ENCODE results near the gene ATP2B2.

Gene ATP2B2

GRCh38 chr3:10289787-10290355 lies 215.5 kb downstream of the ATP2B2 start:
- DNase-seq = no peak

- no peak for DNase-seq
Measured at GRCh38 chr3:10289077-10289476, 216.3 kb downstream of the ATP2B2 start.

GRCh38 chr3:10288575-10288960 lies 216.8 kb downstream of the ATP2B2 start:
- DNase-seq = no peak

GRCh38 chr3:10287936-10288574 lies 217.3 kb downstream of the ATP2B2 start:
- DNase-seq = no peak

- DNase-seq = peak; percentile 44
Measured at GRCh38 chr3:10286596-10287295, 218.6 kb downstream of the ATP2B2 start.

GRCh38 chr3:10286133-10286524 lies 219.3 kb downstream of the ATP2B2 start:
- no peak for DNase-seq

- DNase-seq = no peak
Measured at GRCh38 chr3:10285272-10286132, 219.9 kb downstream of the ATP2B2 start.

GRCh38 chr3:10284496-10284895 lies 220.9 kb downstream of the ATP2B2 start:
- no peak for DNase-seq

GRCh38 chr3:10283638-10284037 lies 221.7 kb downstream of the ATP2B2 start:
- peak; percentile 75 for DNase-seq

- DNase-seq = no peak
Measured at GRCh38 chr3:10281951-10282350, 223.4 kb downstream of the ATP2B2 start.

GRCh38 chr3:10280571-10280970 lies 224.8 kb downstream of the ATP2B2 start:
- no peak for DNase-seq

GRCh38 chr3:10280177-10280529 lies 225.2 kb downstream of the ATP2B2 start:
- no peak for DNase-seq

- DNase-seq = no peak
Measured at GRCh38 chr3:10279384-10280176, 225.8 kb downstream of the ATP2B2 start.

- DNase-seq = no peak
Measured at GRCh38 chr3:10278501-10278900, 226.9 kb downstream of the ATP2B2 start.

- no peak for DNase-seq
Measured at GRCh38 chr3:10277115-10277625, 228.2 kb downstream of the ATP2B2 start.

GRCh38 chr3:10274601-10275000 lies 230.8 kb downstream of the ATP2B2 start:
- DNase-seq = peak; percentile 15

Data from NCI-H1105 treated with DMSO at 0.1 percent for 48 hours (cell line).